Heart left ventricle (tissue), 13 donors: ENCODE data around the gene SIDT2.

ENCODE experiments used
- POLR2A ChIP-seq, 2 donors: fragments of 450-650 bp; IDR thresholded peaks; one replicate each; pipeline ENCODE4 v1.6.1; 2017; ENCODE audit warnings: antibody characterized with exemption in 2 of 2, mild to moderate bottlenecking in 2 of 2, moderate library complexity in 2 of 2
- TF ChIP-seq, protein P1 (sequence below), 12 donors: fragments of 200-600 bp; sonication (generic) in 4 of 12; IDR thresholded peaks; one replicate each; pipeline versions ENCODE4 v1.5.0 to v1.8.0; 2018 to 2022; ENCODE audit warnings: antibody characterized with exemption in 12 of 12, mild to moderate bottlenecking in 5 of 12
- donor health status: ischemic (EF 13 %, LVEDD 7.1; RV severe dilation, severe dysfunction).
- donor health status: DM: no; HTN: yes; CAD: no.
- donor health status: DM: no; HTN: no; CAD: no.
- donor health status: ischemic (EF 25% LVEDD 6.9; RV normal size, moderate dysfunction).
- donor health status: ischemic (EF 25% LVEDD 5.7; RV mildly dilated, moderate dysfunction).
- donor health status: ischemic (EF 35%, LVEDD 5.7; RV mildly dilated, moderate dysfunction).
- donor health status: nonischemic (EF 11% LVEDD 7.7; RV severe dilation, severe dysfunction).
- donor health status: DM: yes; HTN: yes; CAD: no.
- donor health status: PGD.
- donor health status: ischemic (EF 29% LVEDD 5.4; RV normal size, mild dysfunction).
- donor health status: nonischemic (EF 23%, LVEDD 6.1; RV moderate dilation, normal function).

DNA sequence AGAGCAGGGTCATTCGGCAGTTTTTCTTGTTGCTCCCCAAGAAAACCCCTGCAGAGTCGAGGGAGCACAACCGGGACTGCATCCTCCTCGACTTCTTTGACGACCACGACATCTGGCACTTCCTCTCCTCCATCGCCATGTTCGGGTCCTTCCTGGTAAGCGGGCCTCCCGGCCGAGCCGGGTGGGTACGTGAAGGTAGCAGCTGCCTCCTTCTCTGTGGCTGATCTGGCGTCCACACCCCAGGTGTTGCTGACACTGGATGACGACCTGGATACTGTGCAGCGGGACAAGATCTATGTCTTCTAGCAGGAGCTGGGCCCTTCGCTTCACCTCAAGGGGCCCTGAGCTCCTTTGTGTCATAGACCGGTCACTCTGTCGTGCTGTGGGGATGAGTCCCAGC is 17.2 kb downstream of the SIDT2 start:
- TF ChIP-seq, protein P1, sequence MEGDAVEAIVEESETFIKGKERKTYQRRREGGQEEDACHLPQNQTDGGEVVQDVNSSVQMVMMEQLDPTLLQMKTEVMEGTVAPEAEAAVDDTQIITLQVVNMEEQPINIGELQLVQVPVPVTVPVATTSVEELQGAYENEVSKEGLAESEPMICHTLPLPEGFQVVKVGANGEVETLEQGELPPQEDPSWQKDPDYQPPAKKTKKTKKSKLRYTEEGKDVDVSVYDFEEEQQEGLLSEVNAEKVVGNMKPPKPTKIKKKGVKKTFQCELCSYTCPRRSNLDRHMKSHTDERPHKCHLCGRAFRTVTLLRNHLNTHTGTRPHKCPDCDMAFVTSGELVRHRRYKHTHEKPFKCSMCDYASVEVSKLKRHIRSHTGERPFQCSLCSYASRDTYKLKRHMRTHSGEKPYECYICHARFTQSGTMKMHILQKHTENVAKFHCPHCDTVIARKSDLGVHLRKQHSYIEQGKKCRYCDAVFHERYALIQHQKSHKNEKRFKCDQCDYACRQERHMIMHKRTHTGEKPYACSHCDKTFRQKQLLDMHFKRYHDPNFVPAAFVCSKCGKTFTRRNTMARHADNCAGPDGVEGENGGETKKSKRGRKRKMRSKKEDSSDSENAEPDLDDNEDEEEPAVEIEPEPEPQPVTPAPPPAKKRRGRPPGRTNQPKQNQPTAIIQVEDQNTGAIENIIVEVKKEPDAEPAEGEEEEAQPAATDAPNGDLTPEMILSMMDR (IDR thresholded peaks at IDR 0.05), result no peak
- TF ChIP-seq POLR2A (IDR thresholded peaks at IDR 0.05), result no peak
